Activated CD8-positive, alpha-beta memory T cell treated with anti-CD3 and anti-CD28 coated beads for 36 hours (primary cell): ENCODE results near the gene CYSTM1. TPM values are rescaled to one million over a fixed set of nuclear protein-coding genes. Genes with fewer than 3 reads are reported as not detected.

Source experiments
- CTCF ChIA-PET: fragments of 350-600 bp; sonication (Branson Sonifier 250); formaldehyde crosslinking; loops from one replicate; lab custom pipeline; 2021; ENCODE audit warnings: antibody characterized with exemption; lab: Charles Lee
- POLR2A ChIA-PET: fragments of 350-600 bp; sonication (Branson Sonifier 250); formaldehyde crosslinking; loops from one replicate; lab custom pipeline; 2021; ENCODE audit warnings: antibody characterized with exemption; lab: Charles Lee
- total RNA-seq, 2 experiments: library from RNA; stranded (reverse); gene quantifications; one replicate each; pipeline ENCODE4 v1.2.3, GENCODE V29; 2021

Gene CYSTM1
- total RNA-seq, 2 experiments from 2014 or later, result 20.7 to 21.5 TPM

DNA sequence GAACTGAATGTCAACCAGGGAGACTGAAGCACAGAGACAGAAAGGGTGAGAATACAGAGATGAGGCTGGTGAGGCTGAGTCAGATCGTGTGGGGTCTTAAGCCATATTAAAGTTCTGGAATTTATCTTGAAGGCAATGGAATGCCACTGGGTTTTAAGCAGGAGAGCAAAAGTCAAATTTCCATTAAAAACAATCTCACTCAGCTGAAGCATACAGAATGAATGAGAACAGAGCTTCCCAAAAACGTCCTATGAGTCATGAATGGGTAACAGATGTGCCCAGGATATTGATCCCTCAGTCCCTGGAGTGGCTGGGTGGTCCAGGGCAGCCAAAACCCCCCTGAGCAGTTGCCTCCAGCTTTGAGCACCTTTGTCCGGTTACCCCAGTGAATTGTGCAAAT is 83.0 kb downstream of the CYSTM1 start:
- CTCF ChIA-PET, result interaction anchor here (1.4 to 1.7 kb wide), 2 partner anchors 18 to 94 kb away, joined by 3 to 4 read pairs; no protein-coding TSS in a partner anchor

DNA sequence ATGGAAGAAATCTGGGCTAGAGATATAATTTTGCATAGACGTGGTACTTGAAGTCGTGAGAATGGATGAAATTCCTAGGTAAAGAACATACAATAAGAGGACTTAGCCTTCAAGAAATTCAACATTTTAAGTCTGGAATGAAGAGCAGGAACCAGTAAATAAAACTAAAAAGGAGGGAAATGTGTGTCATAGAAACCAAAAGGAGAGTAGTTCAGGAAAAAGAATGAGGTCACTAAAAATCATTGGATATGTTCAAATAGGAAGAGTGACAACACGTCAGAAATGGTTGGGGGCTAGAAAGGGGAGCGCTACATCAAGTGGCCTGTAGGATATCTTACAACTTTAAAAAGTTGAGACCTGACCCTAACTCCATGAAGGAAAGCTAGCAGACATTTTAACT is 83.9 kb downstream of the CYSTM1 start:
- POLR2A ChIA-PET, result no interaction called here
- CTCF ChIA-PET, result interaction anchor here (1.4 to 1.7 kb wide), 2 partner anchors 19 to 93 kb away, joined by 3 to 4 read pairs; no protein-coding TSS in a partner anchor

More for the DNA sequence above, 83.0 kb downstream of the CYSTM1 start:
- POLR2A ChIA-PET, result interaction anchor here (0.7 kb wide), 1 partner anchor 45 kb away, joined by 3 read pairs; the partner anchor contains the start of gene PFDN1

GRCh38 chr5:140259500-140259899 is 84.5 kb downstream of the CYSTM1 start:
- ChIA-PET POLR2A (interaction anchor here (0.7 kb wide), 1 partner anchor 17 kb away, joined by 3 read pairs; no protein-coding TSS in a partner anchor), CTCF (no interaction called here)

GRCh38 chr5:140260089-140260656 is 85.2 kb downstream of the CYSTM1 start:
- CTCF ChIA-PET, result interaction anchor here (0.6 kb wide), 1 partner anchor 14 kb away, joined by 3 read pairs; no protein-coding TSS in a partner anchor
- POLR2A ChIA-PET, result interaction anchor here (0.7 kb wide), 1 partner anchor 16 kb away, joined by 3 read pairs; no protein-coding TSS in a partner anchor

- POLR2A ChIA-PET, result no interaction called here
- CTCF ChIA-PET, result interaction anchor here (0.7 kb wide), 1 partner anchor 90 kb away, joined by 3 read pairs; no protein-coding TSS in a partner anchor
These were observed 86.6 kb downstream of the CYSTM1 start for GRCh38 chr5:140261403-140262171.

DNA sequence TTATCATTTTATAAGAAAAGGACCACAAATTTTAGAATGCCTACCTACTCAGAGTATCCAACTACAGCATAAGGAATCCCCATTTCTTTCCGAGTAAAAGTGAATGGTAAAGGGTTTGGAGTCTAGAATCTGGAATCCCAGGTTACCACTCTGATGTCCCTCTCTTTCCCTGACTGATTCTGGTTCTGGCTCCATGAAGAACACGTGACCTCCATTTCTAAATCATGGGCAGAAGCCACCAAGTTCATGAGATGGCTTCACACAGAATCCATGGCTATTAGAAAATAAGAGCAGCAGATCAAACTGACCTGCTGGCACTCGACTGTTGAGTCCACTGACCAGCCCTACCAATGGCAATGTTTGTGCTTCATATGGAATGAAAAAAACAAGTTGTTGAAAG is 87.2 kb downstream of the CYSTM1 start:
- POLR2A ChIA-PET, result no interaction called here
- CTCF ChIA-PET, result interaction anchor here (0.7 kb wide), 1 partner anchor 89 kb away, joined by 3 read pairs; no protein-coding TSS in a partner anchor

- ChIA-PET CTCF (no interaction called here), POLR2A (no interaction called here)
These were observed 87.9 kb downstream of the CYSTM1 start for GRCh38 chr5:140262839-140263238.

DNA sequence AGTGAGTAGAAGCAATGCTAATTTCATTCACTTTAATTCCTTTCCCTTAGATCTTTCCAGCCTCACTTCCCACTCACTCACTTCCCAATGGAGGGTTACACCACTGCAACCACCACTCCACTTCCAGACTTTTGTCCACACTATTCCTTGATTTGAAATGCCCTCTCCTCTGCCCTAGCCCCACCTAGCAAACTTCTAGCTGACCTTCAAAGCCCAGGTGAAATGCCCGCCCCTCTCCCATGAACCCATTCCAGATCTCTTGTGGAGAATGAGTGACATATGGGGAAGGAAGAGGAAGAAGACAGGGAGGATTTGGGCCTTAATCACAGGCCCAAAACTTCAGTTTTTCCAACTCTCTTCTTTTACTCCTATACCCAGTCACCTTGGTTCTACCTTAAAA is 90.9 kb downstream of the CYSTM1 start:
- POLR2A ChIA-PET, result no interaction called here
- CTCF ChIA-PET, result no interaction called here

GRCh38 chr5:140266471-140267200 is 91.6 kb downstream of the CYSTM1 start:
- ChIA-PET POLR2A (interaction anchor here (1.0 kb wide), 1 partner anchor 12 kb away, joined by 12 read pairs; no protein-coding TSS in a partner anchor), CTCF (no interaction called here)

GRCh38 chr5:140267201-140267540 is 92.2 kb downstream of the CYSTM1 start:
- POLR2A ChIA-PET, result interaction anchor here (1.0 kb wide), 1 partner anchor 11 kb away, joined by 12 read pairs; no protein-coding TSS in a partner anchor
- CTCF ChIA-PET, result no interaction called here

- ChIA-PET CTCF (no interaction called here), POLR2A (no interaction called here)
These were observed 92.6 kb downstream of the CYSTM1 start for GRCh38 chr5:140267559-140268018.

GRCh38 chr5:140270008-140270407 is 95.0 kb downstream of the CYSTM1 start:
- POLR2A ChIA-PET, result no interaction called here
- CTCF ChIA-PET, result no interaction called here

DNA sequence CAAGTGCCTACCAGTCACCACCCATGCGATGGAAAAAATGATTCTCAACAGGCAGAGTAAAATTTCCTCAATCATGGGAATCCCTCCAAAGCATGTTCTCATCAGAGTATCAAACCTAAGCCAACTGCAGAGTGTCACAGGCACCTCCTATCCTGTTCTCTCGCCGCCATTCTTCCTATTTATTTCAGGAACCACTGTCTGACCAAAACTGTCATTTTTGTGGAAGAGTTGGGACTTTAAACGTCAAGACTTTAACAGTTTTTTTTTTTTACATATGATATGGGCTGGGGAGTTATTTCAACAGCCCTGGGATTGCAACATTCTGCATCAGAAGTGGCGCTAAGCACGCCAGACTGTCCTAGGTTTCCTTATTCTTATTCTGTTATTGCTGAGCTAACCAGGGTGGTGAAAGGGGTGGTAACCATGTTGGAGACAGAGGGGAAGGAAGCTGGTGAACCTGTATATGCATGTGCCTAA is 98.5 kb downstream of the CYSTM1 start:
- ChIA-PET POLR2A (no interaction called here), CTCF (interaction anchor here (1.0 to 1.1 kb wide), 2 partner anchors 21 to 24 kb away, joined by 3 read pairs; no protein-coding TSS in a partner anchor)

DNA sequence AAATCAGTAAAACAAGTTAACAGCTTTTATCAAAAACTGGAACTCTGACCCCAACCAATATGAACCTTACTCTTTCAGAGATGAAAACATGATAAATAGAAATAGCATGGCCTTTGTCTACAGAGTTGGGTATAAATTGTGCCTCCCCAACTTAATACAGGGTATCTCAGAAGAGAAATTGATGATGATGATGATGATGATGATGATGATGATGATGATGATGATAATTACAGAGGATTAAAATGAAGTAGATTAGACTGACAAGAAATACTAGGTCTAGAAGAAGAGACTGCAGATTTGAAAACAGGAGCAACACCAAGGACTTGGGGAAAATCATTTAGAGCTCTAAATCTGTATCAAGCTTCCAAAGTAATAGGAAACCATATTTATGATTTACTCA is 100.8 kb downstream of the CYSTM1 start:
- CTCF ChIA-PET, result interaction anchor here (1.0 kb wide), 1 partner anchor 32 kb away, joined by 4 read pairs; no protein-coding TSS in a partner anchor
- POLR2A ChIA-PET, result interaction anchor here (1.2 kb wide), 1 partner anchor 20 kb away, joined by 4 read pairs; no protein-coding TSS in a partner anchor

DNA sequence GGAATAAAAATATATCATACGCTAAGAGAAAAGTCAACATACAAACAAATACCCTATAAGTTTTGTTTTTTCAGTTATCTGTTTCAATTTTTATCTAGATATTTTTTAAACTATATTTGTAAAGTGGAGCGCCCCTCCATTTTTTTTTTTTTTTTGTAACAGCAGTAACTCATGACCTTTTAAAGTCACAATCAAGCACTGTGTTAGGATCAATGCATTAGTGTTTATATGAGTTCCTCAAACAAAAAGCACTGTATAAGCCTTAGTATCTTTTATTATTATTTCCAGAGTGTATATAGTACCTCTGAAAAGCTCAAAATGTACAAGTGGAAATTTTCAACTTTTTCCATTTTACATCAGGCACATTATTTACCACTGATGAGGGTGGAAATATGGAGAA is 107.3 kb downstream of the CYSTM1 start:
- CTCF ChIA-PET, result interaction anchor here (1.2 kb wide), 1 partner anchor 70 kb away, joined by 3 read pairs; no protein-coding TSS in a partner anchor
- POLR2A ChIA-PET, result no interaction called here

DNA sequence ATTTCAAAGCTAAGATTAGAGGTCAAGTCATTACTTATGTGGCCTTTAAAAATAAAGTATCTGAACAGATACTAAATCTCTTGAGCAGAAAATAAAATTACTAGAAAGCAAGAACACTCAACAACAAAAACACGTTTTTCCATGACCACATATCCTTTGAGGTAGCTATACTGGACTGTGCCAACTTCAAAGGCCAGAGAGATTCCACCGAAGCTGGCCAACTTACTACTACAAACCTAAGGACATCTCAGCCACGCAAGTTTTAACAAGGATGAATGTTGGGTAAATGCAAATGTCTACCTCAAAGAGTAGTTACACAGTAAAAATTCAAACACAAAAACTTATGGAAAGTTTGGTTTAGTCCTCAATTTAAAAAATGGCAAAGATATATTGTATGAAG is 109.0 kb downstream of the CYSTM1 start:
- ChIA-PET CTCF (interaction anchor here (1.3 kb wide), 1 partner anchor 80 kb away, joined by 3 read pairs; no protein-coding TSS in a partner anchor), POLR2A (no interaction called here)

DNA sequence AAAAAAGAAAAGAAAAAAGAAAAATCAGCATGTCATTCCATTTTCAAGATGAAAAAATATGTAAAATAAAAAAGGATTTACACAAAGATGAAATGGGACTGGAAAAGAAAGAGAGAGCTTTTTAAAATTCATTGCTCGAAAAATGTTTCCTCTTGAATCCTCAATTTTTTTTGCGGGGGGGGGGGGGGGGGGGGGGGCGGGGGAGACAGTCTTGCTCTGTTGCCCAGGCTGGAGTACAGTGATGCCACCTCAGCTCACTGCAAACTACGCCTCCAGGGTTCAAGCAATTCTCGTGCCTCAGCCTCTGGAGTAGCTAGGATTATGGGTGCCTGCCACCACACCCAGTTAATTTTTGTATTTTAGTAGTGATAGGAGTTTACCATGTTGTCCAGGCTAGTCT is 111.4 kb downstream of the CYSTM1 start:
- CTCF ChIA-PET, result no interaction called here
- POLR2A ChIA-PET, result no interaction called here

DNA sequence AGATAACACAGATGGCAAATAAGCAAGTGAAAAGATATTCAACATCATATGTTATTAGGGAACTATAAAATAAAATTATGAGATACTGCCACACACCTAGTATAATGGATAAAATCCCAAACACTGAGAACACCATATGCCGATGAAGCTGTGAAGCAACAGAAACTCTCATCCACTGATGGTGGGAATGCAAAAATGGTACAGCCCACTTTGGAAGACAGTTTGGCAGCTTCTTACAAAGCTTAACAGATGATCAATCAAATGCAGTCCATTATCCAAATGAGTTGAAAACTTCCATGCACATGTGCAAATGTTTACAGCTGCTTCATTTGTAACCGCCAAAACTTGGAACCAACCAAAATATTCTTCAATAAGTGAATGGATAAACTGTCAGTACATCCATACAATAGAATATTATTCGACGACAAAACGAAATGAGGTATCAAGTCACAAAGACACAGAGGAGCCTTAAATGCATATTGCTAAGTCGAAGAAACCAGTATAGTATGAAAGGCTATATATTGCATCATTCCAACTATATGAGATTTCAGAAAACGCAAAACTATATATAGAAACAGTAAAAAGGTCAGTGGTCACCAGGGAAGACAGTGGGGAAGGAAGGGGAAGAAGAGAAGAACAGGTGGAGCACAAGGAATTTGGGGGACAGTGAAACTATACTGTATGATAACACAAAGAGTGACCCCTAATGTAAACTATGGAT is 113.0 kb downstream of the CYSTM1 start:
- ChIA-PET POLR2A (no interaction called here), CTCF (interaction anchor here (1.5 kb wide), 1 partner anchor 65 kb away, joined by 3 read pairs; no protein-coding TSS in a partner anchor)
